VCaP (cell line): Measurements from ENCODE around the gene TUBAL3.

Experiments used
- H3K27ac ChIP-seq: fragments of 450-650 bp; 2 replicates; pipeline ENCODE4 v1.5.1; 2017
- CTCF ChIP-seq: fragments of 450-650 bp; conservative IDR thresholded peaks from 2 replicates; pipeline ENCODE4 v1.5.1; 2017; ENCODE audit warnings: mild to moderate bottlenecking, moderate library complexity

TUBAL3 gene

GRCh38 chr10:5362873-5363272 lies 41.8 kb downstream of the TUBAL3 start:
- TF ChIP-seq CTCF = no peak
- no peak overlapping the region; the same call in 1 of the 2 replicates for H3K27ac ChIP-seq

- peak overlapping the region; percentile 84 for H3K27ac ChIP-seq
- no peak for TF ChIP-seq CTCF
Observed at GRCh38 chr10:5361966-5362365, 42.7 kb downstream of the TUBAL3 start.

GRCh38 chr10:5360318-5360915 lies 44.2 kb downstream of the TUBAL3 start:
- TF ChIP-seq CTCF = no peak
- peak overlapping the region; percentile 84 for H3K27ac ChIP-seq

GRCh38 chr10:5356302-5356763 lies 48.3 kb downstream of the TUBAL3 start:
- no peak for TF ChIP-seq CTCF

GRCh38 chr10:5355594-5356301 lies 48.9 kb downstream of the TUBAL3 start:
- no peak overlapping the region for H3K27ac ChIP-seq
- no peak for TF ChIP-seq CTCF

More at GRCh38 chr10:5356302-5356763, 48.3 kb downstream of the TUBAL3 start:
- H3K27ac ChIP-seq = no peak overlapping the region

GRCh38 chr10:5354068-5354467 lies 50.6 kb downstream of the TUBAL3 start:
- TF ChIP-seq CTCF = no peak
- no peak overlapping the region for H3K27ac ChIP-seq

GRCh38 chr10:5349362-5349761 lies 55.3 kb downstream of the TUBAL3 start:
- no peak for TF ChIP-seq CTCF
- H3K27ac ChIP-seq = no peak overlapping the region
